Measurements from ENCODE around the gene ZNHIT2. TPM values are rescaled to one million over a fixed set of nuclear protein-coding genes. Genes with fewer than 3 reads are reported as not detected.

Gene ZNHIT2
- total and polyA plus RNA-seq, 2 of the 13 experiments (the other 11 are each of a cell fraction or from before 2014, with no cell fraction given), result 1.1 to 6.5 TPM

GRCh38 chr11:65083834-65084597 is 33.5 kb downstream of the ZNHIT2 start, which contains the start of the genes CDCA5 and ZFPL1 (continued):
- TF ChIP-seq NR0B2 (CRISPR knock-in tag; IDR thresholded peaks at IDR 0.05) (0 out of 2 replicates have a peak, but pooled peaks have one; percentile 47), SMAD1 (CRISPR knock-in tag; IDR thresholded peaks at IDR 0.05; ENCODE audit: borderline replicate concordance, low read depth) (peak; percentile 93; the same call in 1 of the 2 replicates), ZKSCAN5 (CRISPR knock-in tag; IDR thresholded peaks at IDR 0.05) (no peak), ZNF691 (CRISPR knock-in tag; IDR thresholded peaks at IDR 0.05; ENCODE audit: borderline replicate concordance, low read depth) (peak; percentile 74; the same call in 1 of the 2 replicates), HNF1B (CRISPR knock-in tag; IDR thresholded peaks at IDR 0.05) (peak; percentile 86), ZNF292 (CRISPR knock-in tag; IDR thresholded peaks at IDR 0.05; ENCODE audit: borderline replicate concordance, low read depth) (no peak), ZNF333 (CRISPR knock-in tag; IDR thresholded peaks at IDR 0.05; ENCODE audit: borderline replicate concordance) (peak; percentile 50), MED1 (CRISPR knock-in tag; IDR thresholded peaks at IDR 0.05) (peak; percentile 73), ZFP90 (CRISPR knock-in tag; IDR thresholded peaks at IDR 0.05; ENCODE audit: borderline replicate concordance) (peak; percentile 16; the same call in 1 of the 2 replicates), ZNF337 (CRISPR knock-in tag; IDR thresholded peaks at IDR 0.05; ENCODE audit: borderline replicate concordance, low read depth) (0 out of 2 replicates have a peak, but pooled peaks have one; percentile 35), HHEX (CRISPR knock-in tag; IDR thresholded peaks at IDR 0.05) (no peak), MATR3 (CRISPR knock-in tag; IDR thresholded peaks at IDR 0.05) (no peak), ZNF562 (CRISPR knock-in tag; IDR thresholded peaks at IDR 0.05; ENCODE audit: borderline replicate concordance) (0 out of 2 replicates have a peak, but pooled peaks have one; percentile 31), NR2C2 (CRISPR knock-in tag; IDR thresholded peaks at IDR 0.05; ENCODE audit: borderline replicate concordance) (peak; percentile 96)
- TF ChIP-seq, protein P1, sequence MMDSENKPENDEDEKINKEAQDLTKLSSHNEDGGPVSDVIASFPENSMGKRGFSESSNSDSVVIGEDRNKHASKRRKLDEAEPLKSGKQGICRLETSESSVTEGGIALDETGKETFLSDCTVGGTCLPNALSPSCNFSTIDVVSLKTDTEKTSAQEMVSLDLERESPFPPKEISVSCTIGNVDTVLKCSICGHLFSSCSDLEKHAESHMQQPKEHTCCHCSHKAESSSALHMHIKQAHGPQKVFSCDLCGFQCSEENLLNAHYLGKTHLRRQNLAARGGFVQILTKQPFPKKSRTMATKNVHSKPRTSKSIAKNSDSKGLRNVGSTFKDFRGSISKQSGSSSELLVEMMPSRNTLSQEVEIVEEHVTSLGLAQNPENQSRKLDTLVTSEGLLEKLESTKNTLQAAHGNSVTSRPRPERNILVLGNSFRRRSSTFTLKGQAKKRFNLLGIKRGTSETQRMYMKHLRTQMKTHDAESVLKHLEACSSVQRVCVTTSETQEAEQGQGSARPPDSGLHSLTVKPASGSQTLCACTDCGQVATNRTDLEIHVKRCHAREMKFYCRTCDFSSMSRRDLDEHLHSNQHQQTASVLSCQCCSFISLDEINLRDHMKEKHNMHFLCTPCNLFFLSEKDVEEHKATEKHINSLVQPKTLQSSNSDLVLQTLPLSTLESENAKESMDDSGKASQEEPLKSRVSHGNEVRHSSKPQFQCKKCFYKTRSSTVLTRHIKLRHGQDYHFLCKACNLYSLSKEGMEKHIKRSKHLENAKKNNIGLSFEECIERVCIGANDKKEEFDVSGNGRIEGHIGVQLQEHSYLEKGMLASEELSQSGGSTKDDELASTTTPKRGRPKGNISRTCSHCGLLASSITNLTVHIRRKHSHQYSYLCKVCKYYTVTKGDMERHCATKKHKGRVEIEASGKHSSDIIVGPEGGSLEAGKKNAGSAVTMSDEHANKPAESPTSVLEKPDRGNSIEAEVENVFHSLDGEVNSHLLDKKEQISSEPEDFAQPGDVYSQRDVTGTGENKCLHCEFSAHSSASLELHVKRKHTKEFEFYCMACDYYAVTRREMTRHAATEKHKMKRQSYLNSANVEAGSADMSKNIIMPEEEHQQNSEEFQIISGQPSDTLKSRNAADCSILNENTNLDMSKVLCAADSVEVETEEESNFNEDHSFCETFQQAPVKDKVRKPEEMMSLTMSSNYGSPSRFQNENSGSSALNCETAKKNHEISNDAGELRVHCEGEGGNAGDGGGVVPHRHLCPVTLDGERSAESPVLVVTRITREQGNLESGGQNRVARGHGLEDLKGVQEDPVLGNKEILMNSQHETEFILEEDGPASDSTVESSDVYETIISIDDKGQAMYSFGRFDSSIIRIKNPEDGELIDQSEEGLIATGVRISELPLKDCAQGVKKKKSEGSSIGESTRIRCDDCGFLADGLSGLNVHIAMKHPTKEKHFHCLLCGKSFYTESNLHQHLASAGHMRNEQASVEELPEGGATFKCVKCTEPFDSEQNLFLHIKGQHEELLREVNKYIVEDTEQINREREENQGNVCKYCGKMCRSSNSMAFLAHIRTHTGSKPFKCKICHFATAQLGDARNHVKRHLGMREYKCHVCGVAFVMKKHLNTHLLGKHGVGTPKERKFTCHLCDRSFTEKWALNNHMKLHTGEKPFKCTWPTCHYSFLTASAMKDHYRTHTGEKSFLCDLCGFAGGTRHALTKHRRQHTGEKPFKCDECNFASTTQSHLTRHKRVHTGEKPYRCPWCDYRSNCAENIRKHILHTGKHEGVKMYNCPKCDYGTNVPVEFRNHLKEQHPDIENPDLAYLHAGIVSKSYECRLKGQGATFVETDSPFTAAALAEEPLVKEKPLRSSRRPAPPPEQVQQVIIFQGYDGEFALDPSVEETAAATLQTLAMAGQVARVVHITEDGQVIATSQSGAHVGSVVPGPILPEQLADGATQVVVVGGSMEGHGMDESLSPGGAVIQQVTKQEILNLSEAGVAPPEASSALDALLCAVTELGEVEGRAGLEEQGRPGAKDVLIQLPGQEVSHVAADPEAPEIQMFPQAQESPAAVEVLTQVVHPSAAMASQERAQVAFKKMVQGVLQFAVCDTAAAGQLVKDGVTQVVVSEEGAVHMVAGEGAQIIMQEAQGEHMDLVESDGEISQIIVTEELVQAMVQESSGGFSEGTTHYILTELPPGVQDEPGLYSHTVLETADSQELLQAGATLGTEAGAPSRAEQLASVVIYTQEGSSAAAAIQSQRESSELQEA (CRISPR knock-in tag; IDR thresholded peaks at IDR 0.05; ENCODE audit: not compliant biosample characterization), result no peak
